Measurements from ENCODE around the gene TJP1.
"Not testable (repeated sequence)": the region's sequence is repeated elsewhere in the genome, so short reads cannot be mapped to it uniquely, and the experiment has no call there.

TJP1 gene

GRCh38 chr15:29795610-29796009 is 26.7 kb downstream of the TJP1 start:
- DNase-seq = no peak

GRCh38 chr15:29792426-29793159 is 29.7 kb downstream of the TJP1 start:
- no peak for DNase-seq

GRCh38 chr15:29790607-29791006 is 31.7 kb downstream of the TJP1 start:
- DNase-seq = no peak

GRCh38 chr15:29789871-29790270 is 32.4 kb downstream of the TJP1 start:
- DNase-seq = no peak

DNA sequence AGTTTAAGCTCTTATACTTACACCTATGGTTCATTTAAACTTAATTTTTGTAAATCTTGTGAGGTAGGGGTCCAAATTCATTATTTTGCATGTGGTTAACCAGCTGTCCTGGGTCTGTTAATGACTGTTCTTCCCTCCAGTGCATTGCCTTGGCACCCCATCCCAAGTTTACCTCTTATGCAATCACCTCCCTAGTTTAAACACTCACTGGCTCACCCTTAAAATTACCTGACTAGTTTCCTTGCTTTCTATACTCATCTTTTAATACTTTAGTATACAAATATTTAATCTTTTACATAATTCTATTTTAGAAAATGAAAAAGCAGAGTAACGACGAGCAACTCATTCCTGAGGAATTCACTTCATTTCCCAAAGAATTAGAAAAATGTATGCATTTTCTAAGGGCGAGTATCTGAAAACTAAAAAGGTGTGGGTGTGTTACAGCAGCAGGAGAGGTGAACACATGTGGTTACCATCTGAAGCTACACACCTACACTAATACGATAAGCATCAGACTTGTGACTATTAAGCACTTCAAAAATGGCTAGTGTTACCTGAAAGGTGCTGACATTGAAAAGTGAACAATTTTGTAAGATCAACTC is 33.7 kb downstream of the TJP1 start:
- DNase-seq = no peak

DNA sequence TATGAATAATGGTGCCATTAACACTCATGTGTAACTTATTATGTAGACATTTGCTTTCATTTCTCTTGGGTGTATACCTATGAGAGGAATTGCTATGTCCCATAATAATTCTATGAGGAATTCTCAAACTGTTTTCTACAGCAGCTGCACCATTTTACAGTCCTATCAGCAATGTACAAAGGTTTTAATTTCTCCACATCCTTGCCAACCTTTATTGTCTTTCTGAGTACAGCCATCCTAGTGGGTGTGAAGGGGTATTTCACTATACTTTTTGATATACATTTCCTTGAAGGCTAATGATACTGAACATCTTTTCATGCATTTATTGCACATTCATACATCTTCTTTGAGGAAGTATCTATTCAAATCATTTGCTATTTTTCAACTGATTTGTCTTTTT is 34.5 kb downstream of the TJP1 start:
- no peak for DNase-seq

DNA sequence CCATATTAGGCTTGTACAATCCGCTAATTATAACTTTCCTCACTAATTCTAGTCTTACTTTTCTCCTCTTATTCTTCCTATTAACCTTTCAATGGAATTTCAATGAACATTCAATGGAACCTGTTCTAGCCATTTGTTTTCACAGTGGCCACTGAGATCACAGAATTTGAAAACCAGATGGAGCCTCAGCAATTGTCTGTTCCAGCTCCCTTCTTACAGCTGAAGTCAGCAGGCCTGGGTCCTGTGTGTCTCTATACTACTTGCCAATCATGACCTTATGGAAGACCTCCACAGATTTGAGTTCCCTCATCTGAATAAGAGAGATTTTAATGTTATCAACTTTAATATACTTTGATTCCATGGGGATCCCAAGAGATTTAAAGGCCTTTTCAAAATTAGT is 36.6 kb downstream of the TJP1 start:
- DNase-seq = no peak

GRCh38 chr15:29785136-29785535 is 37.1 kb downstream of the TJP1 start:
- no peak for DNase-seq

- DNase-seq = no peak
These were observed 37.9 kb downstream of the TJP1 start for GRCh38 chr15:29784413-29784812.

DNA sequence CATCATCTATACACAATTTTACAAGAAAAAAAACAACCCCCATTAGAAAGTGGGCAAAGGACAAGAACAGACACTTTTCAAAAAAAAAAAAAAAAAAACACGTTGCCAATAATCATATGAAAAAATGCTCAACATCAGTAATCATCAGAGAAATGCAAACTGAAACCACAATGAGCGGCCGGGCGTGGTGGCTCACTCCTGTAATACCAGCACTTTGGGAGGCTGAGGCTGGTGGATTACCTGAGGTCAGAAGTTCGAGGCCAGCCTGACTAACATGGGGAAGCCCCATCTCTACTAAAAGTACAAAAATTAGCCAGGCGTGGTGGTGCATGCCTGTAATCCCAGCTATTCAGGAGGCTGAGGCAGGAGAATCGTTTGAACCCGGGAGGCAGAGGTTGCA is 39.5 kb downstream of the TJP1 start:
- not testable (repeated sequence) for DNase-seq

DNA sequence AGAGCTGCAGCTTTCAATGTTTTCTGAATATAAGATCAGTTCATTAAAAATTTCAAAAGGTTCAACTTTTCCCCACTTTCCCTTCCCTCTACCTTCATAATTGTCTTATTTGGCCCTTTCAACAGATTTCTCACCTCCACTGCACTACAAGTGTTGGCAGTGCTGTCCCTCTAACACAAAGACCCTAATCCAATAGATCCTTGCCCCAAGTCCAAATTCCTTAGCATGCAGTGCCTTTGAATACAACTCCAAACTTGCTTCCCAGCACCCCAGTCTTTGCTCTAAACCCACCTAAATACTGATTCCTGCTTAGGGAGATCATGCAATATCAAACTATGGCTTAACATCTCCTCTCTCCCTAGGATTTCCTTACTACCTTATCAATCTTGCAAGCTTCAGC is 43.9 kb downstream of the TJP1 start:
- DNase-seq = no peak

DNA sequence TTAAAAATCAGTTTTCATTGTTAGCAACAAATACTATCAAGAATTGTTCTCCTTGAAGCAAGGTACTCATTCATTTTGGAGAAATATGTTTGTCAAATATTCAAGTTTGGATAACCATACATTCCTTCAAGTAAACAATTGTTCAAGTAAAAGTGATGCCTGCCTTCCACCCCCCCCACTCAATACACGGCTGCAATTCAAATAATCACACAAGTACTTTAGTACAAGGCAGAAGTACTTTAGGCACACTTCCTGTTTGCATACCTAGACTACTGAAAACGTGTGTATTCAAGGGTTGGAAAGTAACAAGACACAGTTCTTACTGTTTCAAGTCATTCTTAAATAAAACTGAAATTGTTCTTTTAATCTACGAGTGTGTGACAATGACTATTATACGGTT is 45.4 kb downstream of the TJP1 start:
- no peak for DNase-seq

- no peak for DNase-seq
These were observed 47.4 kb downstream of the TJP1 start for GRCh38 chr15:29774900-29775299.

DNA sequence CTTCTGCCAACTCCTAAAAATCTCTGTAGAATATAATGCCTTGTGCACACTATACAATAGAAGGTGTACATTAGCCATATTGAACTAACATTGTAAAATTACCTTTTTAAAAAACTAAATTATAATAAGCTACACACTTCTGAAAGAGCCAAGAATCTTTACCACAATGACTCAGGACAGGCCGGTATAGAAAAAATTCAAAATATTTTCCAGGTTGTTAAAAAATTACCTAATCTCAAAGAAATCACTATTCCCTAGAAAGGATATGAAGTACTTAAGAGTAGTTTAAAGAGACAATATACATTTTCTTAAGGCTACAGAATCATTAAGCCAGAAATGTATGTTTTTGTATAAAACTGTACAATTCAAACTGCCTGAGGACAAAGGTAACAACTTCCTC is 48.5 kb downstream of the TJP1 start:
- DNase-seq = no peak

DNA sequence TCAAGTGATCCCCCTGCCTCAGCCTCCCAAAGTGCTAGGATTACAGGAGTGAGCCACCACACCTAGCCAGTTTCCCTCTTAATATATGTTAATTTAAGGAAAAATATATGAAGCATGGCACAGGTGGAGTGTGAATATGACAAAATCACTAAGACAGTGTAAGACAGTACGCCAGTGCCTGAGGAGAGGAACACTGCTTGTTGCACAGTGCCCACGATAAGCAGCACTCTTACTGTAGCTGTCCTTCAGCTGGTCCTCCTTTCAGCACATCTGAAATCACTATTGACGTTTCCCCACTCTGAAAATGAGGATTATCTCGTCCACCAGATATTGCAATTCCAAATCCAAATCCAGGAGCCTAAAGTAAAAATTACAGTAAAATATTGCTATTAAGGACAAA is 49.3 kb downstream of the TJP1 start:
- DNase-seq = no peak

DNA sequence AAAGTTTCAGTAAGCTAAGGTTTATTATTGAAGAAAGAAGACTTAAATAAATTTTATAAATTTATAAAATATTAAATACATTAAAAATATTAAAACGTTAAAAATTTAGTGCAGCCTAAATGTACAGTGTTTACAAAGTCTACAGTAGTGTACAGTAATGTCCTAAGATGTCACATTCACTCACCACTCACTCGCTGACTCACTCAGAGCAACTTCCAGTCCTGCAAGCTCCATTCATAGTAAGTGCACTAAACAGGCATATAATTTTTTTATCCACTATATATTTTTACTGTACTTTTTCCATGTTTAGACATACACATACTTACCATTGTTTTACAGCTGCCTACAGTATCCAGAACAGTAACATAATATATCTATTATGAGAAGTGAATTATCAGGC is 51.5 kb downstream of the TJP1 start:
- no peak for DNase-seq

GRCh38 chr15:29765898-29766527 is 56.3 kb downstream of the TJP1 start:
- no peak for DNase-seq

- no peak for DNase-seq
These were observed 56.9 kb downstream of the TJP1 start for GRCh38 chr15:29765234-29765841.

DNA sequence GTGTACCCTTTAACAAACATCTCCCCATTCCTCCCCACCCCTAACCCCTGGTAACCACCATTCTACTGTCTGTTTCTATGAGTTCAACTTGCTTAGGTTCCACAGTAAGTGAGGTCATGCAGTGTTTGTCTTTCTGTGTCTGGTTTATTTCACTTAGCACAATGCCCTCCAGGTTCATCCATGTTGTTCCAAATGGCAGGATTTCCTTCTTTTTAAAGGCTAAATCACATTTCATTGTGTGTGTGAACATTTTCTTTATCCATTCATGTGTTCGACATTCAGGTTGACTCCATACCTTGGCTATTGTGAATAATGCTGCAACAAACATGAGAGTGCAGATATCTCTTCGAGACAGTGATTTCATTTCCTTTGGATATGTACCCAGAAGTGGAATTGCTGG is 62.7 kb downstream of the TJP1 start:
- DNase-seq = no peak

DNA sequence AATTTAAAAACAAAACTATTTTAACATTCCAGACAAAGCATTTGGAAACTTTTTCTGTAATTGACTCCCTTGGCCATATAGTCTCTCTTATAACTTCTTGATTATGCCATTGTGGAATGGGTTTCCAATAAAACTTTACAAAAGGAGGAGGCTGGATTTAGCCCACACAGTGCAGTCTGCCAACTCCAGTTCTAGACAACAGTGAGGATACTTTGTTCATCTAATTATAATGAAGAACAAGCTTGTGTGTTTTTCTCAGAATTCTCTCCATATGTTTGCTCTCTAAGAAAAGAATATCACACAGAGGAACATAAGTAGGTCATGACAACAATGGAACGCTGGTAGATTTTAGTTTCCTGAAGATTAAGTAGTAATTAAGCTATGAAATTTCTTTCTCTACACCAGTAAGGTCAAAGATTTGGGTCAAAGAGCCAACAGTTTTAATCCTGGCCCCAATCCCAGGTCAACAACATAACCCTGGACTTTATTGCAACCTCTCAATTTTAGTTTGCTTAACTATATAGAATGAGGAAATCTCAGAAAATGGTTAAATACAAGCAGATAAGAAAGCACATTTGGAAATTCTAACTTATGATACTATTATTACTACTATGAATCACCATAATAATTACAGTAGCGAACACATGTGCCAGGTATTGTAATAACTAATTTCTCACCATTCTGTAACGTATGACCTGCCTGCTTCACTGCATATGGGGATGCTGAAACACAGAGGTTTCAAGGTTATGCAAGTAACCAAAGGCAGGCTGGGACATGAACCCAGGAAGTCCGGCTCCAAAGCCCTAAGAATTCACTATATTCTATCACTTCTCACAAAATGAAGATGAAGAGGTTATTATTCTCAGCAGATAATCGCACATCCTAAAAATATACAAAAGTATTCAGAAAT is 65.7 kb downstream of the TJP1 start:
- DNase-seq = no peak

DNA sequence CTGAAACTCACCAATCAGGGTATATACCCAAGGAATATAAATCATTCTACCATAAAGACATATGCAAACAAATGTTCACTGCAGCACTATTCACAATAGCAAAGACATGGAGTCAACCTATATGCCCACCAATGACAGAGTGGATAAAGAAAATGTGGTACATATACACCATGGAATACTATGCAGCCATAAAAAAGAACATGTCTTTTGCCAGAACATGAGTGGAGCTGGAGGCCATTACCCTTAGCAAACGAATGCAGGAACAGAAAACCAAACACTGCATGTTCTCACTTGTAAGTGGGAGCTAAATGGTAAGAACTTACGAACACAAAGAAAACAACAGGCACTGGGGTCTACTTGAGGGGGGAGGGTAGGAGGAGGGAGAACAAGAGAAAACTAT is 68.3 kb downstream of the TJP1 start:
- DNase-seq = not testable (repeated sequence)

DNA sequence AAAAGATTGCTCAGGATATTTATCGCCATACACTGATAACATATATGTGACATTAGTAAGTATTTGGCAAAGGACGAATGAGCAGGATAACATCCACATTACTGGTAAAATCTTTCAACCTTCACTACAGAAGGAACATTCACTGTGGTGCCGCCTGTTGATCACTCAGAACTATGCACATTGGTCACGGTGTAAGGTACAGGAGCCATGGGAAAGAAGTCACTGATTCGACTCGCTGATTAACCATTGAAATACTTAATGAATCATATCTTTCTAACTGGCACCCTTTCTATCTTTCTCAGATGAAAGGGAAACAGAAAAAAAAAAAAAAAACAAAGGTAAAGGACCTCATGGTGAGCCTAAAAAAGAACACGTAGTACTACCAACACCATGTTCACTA is 68.8 kb downstream of the TJP1 start:
- no peak for DNase-seq

DNA sequence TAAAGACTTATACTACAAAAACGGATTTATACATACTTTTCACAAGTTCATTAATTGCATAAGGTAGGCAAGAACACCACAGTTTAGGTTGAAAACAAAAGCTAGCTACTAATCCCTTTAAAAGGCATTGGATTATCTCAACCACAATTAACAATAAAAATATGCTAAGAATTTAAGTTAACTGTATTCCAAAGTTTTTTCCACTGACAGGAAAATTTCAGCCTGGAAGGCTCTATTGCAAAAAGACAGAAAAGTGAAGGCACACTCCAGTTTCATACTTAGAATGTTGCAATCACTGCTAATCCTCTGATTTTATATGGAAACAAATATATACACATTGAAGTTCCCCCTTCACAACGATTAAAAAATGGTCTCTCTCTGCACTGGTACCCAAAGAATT is 71.5 kb downstream of the TJP1 start:
- no peak for DNase-seq
